ENCODE data around the gene DGAT2L6. TPM values are rescaled to one million over a fixed set of nuclear protein-coding genes. Genes with fewer than 3 reads are reported as not detected.
"Not testable (repeated sequence)": the region's sequence is repeated elsewhere in the genome, so short reads cannot be mapped to it uniquely, and the experiment has no call there.

DGAT2L6 gene
- total and polyA plus RNA-seq, 4 donors, result not detected

- WGBS, result 90% methylated on average over 2 of the region's 2 CpGs
- Histone ChIP-seq H3K27me3 (ENCODE audit: control insufficient read depth in 4 of 4, insufficient read depth in 4 of 4, low read length in 3 of 4) (no peaks in the 10 kb centered on the region), H3K4me1 (ENCODE audit: control insufficient read depth in 4 of 4, insufficient read depth in 4 of 4, low read length in 3 of 4) (no peaks in the 10 kb centered on the region), H3K9me3 (ENCODE audit: control insufficient read depth in 4 of 4, low read length in 3 of 4) (no peaks in the 10 kb centered on the region), H3K4me3 (ENCODE audit: low read depth in 1 of 3, low read length in 3 of 3) (no peak overlapping the region), H3K27ac (ENCODE audit: low read depth in 1 of 2, low read length in 2 of 2) (no peak overlapping the region), H3K9ac (ENCODE audit: low read depth in 1 of 2, low read length in 2 of 2) (no peak overlapping the region), H3K36me3 (ENCODE audit: control insufficient read depth in 4 of 4, insufficient read depth in 3 of 4, low read depth in 1 of 4, low read length in 3 of 4) (no peaks in the 10 kb centered on the region)
- TF ChIP-seq NR2F2 (IDR thresholded peaks at IDR 0.05), result no peak
- no peak for TF ChIP-seq JUND (IDR thresholded peaks at IDR 0.05)
- TF ChIP-seq YY1 (IDR thresholded peaks at IDR 0.05), result no peak
- TF ChIP-seq RXRA (IDR thresholded peaks at IDR 0.05), result no peak
- TF ChIP-seq RAD21 (IDR thresholded peaks at IDR 0.05), result no peak
- no peak for TF ChIP-seq CTCF (IDR thresholded peaks at IDR 0.05; ENCODE audit: low read depth, low read length, missing input control)
- TF ChIP-seq HNF4G (IDR thresholded peaks at IDR 0.05), result no peak
- TF ChIP-seq REST (IDR thresholded peaks at IDR 0.05), result no peak
- TF ChIP-seq MAX (IDR thresholded peaks at IDR 0.05), result no peak
- TF ChIP-seq EGR1 (IDR thresholded peaks at IDR 0.05; ENCODE audit: low read depth in 2 of 2), result no peak
- TF ChIP-seq ATF3 (IDR thresholded peaks at IDR 0.05), result no peak
- TF ChIP-seq ZBTB33 (IDR thresholded peaks at IDR 0.05), result no peak
- TF ChIP-seq TAF1 (conservative IDR thresholded peaks at IDR 0.05), result no peak
- no peak for DNase-seq (ENCODE audit: low spot score)
These were observed 64.2 kb downstream of the DGAT2L6 start for GRCh38 chrX:70241501-70241900.

GRCh38 chrX:70243601-70244000, 66.3 kb downstream of the DGAT2L6 start:
- not testable (repeated sequence) for H3K9me3 ChIP-seq (ENCODE audit: control insufficient read depth in 4 of 4, low read length in 3 of 4); H3K9ac ChIP-seq (ENCODE audit: low read depth in 1 of 2, low read length in 2 of 2); H3K27me3 ChIP-seq (ENCODE audit: control insufficient read depth in 4 of 4, insufficient read depth in 4 of 4, low read length in 3 of 4); H3K4me1 ChIP-seq (ENCODE audit: control insufficient read depth in 4 of 4, insufficient read depth in 4 of 4, low read length in 3 of 4); H3K27ac ChIP-seq (ENCODE audit: low read depth in 1 of 2, low read length in 2 of 2); H3K4me3 ChIP-seq (ENCODE audit: low read depth in 1 of 3, low read length in 3 of 3); H3K36me3 ChIP-seq (ENCODE audit: control insufficient read depth in 4 of 4, insufficient read depth in 3 of 4, low read depth in 1 of 4, low read length in 3 of 4); DNase-seq (ENCODE audit: low spot score)
- 87% methylated on average over 5 of the region's 5 CpGs for WGBS

All from liver (tissue), 9 donors.